Measurements from ENCODE around the gene SH3D19. TPM values are rescaled to one million over a fixed set of nuclear protein-coding genes. Genes with fewer than 3 reads are reported as not detected.

Gene SH3D19, protein sequence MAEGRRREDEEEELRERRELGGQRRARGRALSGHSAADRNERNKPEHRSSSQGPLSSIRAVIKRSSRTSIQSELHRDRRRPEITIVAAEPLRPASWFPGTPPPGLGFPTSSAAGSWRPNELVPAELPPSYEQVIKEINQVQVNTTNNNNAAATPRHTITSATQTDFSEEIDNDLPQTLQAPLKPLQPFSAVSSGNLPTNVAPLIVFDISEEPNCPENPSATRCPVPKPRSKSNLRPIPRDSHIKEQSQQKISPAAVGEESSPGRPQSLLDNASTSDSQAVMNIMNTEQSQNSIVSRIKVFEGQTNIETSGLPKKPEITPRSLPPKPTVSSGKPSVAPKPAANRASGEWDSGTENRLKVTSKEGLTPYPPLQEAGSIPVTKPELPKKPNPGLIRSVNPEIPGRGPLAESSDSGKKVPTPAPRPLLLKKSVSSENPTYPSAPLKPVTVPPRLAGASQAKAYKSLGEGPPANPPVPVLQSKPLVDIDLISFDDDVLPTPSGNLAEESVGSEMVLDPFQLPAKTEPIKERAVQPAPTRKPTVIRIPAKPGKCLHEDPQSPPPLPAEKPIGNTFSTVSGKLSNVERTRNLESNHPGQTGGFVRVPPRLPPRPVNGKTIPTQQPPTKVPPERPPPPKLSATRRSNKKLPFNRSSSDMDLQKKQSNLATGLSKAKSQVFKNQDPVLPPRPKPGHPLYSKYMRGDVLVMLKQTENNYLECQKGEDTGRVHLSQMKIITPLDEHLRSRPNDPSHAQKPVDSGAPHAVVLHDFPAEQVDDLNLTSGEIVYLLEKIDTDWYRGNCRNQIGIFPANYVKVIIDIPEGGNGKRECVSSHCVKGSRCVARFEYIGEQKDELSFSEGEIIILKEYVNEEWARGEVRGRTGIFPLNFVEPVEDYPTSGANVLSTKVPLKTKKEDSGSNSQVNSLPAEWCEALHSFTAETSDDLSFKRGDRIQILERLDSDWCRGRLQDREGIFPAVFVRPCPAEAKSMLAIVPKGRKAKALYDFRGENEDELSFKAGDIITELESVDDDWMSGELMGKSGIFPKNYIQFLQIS
- 31.2 to 57.5 TPM (median 32.0 TPM) in 3 replicates for total RNA-seq
- long read RNA-seq, full-length matches to known transcripts = 2 of 28 reads
- long read RNA-seq, partial matches to known transcripts = 6 of 28 reads
- long read RNA-seq, other reads (novel, unspliced or antisense) = 20 of 28 reads

DNA sequence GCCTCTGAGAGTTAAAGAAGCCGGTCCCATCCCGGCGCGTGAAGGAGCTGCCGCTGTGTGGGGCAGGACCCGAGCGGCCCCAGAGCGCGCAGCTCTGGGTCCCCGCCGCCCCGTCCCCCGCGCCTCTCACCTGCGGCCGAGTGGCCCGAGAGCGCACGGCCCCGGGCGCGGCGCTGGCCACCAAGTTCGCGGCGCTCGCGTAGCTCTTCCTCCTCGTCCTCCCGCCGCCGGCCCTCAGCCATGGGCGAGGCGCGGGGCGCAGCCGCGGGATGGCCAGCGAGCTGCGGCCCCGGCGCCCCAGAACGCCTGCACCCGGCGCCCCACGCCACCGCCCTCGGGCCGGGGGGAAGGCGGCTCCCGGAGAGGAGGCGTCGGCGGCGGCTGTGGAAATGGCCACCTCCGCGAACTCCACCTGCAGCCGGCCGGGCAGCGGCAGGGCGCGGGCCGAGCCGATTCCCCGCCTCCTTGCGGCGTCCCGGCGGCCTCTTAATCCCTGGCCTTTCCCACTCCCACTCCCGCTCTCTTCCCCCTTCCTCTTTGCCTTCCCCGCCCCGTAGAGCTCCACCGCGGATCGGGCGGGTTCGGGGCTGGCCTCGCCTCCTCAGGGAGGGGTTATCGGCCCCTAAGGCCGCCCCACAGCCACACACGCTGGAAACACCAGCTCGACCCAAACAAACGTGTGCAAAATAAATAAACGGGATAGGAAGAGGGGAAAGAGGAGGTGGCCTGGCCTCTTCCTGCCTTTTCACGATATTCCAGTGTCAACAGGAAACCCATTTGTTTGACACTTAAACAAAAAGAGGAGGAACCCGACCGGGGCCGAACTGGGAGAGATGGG, at the start of gene SH3D19:
TSS of gene SH3D19 (minus strand) at position 495 of the 838 bp plus-strand sequence. CDS start at position 242, 253 bp downstream.
- Mint-ChIP-seq H3K27me3 (ENCODE audit: low read depth) (no peaks in the 10 kb centered on the region), H3K36me3 (ENCODE audit: low read depth) (no peaks in the 10 kb centered on the region), H3K27ac (ENCODE audit: unreplicated experiment) (peak within 1 kb of the TSS; percentile 96), H3K4me1 (ENCODE audit: low read depth) (peaks cover 45% of the 10 kb centered on the region), H3K4me3 (ENCODE audit: unreplicated experiment) (peak within 1 kb of the TSS; percentile 97), H3K9me3 (ENCODE audit: low read depth) (no peaks in the 10 kb centered on the region)
- peak; percentile 80 for DNase-seq (ENCODE audit: low spot score)
- TF ChIP-seq, protein P1, sequence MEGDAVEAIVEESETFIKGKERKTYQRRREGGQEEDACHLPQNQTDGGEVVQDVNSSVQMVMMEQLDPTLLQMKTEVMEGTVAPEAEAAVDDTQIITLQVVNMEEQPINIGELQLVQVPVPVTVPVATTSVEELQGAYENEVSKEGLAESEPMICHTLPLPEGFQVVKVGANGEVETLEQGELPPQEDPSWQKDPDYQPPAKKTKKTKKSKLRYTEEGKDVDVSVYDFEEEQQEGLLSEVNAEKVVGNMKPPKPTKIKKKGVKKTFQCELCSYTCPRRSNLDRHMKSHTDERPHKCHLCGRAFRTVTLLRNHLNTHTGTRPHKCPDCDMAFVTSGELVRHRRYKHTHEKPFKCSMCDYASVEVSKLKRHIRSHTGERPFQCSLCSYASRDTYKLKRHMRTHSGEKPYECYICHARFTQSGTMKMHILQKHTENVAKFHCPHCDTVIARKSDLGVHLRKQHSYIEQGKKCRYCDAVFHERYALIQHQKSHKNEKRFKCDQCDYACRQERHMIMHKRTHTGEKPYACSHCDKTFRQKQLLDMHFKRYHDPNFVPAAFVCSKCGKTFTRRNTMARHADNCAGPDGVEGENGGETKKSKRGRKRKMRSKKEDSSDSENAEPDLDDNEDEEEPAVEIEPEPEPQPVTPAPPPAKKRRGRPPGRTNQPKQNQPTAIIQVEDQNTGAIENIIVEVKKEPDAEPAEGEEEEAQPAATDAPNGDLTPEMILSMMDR (IDR thresholded peaks at IDR 0.05) = no peak

DNA sequence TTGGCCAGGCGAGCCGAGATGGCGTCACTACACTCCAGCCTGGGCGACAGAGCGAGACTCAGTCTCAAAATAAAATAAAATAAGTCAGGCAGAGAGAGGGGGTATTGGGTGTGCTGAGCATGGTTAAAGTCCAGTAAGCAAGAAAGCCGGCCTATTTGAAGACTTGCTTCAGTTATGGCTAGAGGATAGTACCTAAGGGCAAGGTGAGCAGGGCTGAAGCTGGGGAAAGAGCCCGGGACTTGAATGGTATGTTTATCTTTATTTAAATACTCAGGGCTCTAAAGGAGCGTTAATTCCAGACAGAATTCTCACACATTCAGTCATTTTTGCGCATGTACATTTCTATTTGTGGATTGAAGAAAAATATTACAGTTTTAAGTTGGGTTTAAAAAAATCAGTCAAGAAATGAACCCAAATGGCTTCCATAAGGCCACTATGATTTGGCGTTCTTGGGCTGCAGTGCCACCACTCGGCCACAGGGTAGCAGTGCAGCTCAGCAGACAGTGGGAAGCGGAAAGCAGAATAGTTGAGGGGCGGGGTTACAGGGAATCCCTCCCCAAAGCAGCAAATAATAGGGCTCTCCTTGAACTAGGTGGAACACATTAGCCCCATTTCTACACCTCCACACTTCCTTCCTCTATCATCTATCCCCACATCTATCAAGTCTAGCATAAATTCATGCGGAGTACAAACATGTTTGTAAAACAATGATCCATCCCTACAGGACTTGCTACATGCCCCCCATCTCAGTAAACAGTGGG, 37.2 kb upstream of the SH3D19 start:
- H3K9me3 Mint-ChIP-seq (ENCODE audit: low read depth) = no peaks in the 10 kb centered on the region
- H3K36me3 Mint-ChIP-seq (ENCODE audit: low read depth) = no peaks in the 10 kb centered on the region
- TF ChIP-seq, protein P1 (IDR thresholded peaks at IDR 0.05) = peak; percentile 99
- H3K4me1 Mint-ChIP-seq (ENCODE audit: low read depth) = peaks cover 6% of the 10 kb centered on the region
- H3K27me3 Mint-ChIP-seq (ENCODE audit: low read depth) = no peaks in the 10 kb centered on the region
- H3K27ac Mint-ChIP-seq (ENCODE audit: unreplicated experiment) = peak overlapping the region; percentile 51
- no peak overlapping the region for H3K4me3 Mint-ChIP-seq (ENCODE audit: unreplicated experiment)
- DNase-seq (ENCODE audit: low spot score) = no peak

DNA sequence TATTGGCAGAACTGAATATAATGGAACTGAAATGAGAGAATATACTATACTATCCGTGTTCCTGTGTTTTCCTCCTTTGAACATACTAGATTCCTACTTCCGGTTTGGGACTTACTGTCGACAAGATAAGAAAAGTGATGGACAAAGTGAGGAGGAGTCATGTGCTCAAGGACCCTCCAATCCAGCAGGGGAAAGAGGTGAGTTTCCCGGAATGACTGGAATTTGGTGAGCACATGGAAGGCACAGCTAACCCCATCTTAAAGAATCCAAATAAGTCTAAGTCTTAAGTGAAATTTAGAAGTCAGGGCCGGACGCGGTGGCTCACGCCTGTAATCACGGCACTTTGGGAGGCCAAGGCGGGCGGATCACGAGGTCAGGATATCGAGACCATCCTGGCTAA, 36.6 kb upstream of the SH3D19 start:
- no peaks in the 10 kb centered on the region for H3K36me3 Mint-ChIP-seq (ENCODE audit: low read depth)
- H3K4me1 Mint-ChIP-seq (ENCODE audit: low read depth) = peaks cover 6% of the 10 kb centered on the region
- no peak for DNase-seq (ENCODE audit: low spot score)
- no peak overlapping the region for H3K4me3 Mint-ChIP-seq (ENCODE audit: unreplicated experiment)
- H3K27ac Mint-ChIP-seq (ENCODE audit: unreplicated experiment) = no peak overlapping the region
- no peaks in the 10 kb centered on the region for H3K27me3 Mint-ChIP-seq (ENCODE audit: low read depth)
- TF ChIP-seq, protein P1 (IDR thresholded peaks at IDR 0.05) = no peak
- no peaks in the 10 kb centered on the region for H3K9me3 Mint-ChIP-seq (ENCODE audit: low read depth)

DNA sequence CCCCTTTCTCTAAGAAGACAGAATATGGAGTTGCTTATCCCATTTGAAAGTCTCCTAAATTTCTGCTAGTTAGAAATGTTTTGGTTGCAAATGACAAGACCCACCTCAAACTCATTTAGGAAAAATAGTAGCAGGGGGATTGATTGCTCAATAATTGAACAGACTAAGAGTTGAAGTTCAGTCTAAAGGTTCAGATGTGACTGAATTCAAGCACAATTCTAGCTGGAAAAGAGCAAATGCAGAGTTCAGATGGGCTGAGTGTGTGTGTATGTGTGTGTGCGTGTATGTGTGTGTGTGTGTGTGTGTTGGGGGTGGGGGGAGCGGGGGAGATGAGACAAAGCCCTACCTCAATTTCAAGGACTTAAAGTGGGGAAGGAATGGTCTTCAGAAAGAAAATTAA, 35.7 kb upstream of the SH3D19 start:
- no peak overlapping the region for H3K4me3 Mint-ChIP-seq (ENCODE audit: unreplicated experiment)
- TF ChIP-seq, protein P1 (IDR thresholded peaks at IDR 0.05) = no peak
- H3K4me1 Mint-ChIP-seq (ENCODE audit: low read depth) = peaks cover 8% of the 10 kb centered on the region
- no peaks in the 10 kb centered on the region for H3K27me3 Mint-ChIP-seq (ENCODE audit: low read depth)
- H3K27ac Mint-ChIP-seq (ENCODE audit: unreplicated experiment) = no peak overlapping the region
- H3K9me3 Mint-ChIP-seq (ENCODE audit: low read depth) = no peaks in the 10 kb centered on the region
- H3K36me3 Mint-ChIP-seq (ENCODE audit: low read depth) = no peaks in the 10 kb centered on the region
- DNase-seq (ENCODE audit: low spot score) = no peak
